ENCODE measurements around the gene FGF12.

The FGF12 gene

GRCh38 chr3:192170659-192171058, 556.7 kb downstream of the FGF12 start:
- DNase-seq, result no peak

- no peak for DNase-seq
These were observed 557.3 kb downstream of the FGF12 start for GRCh38 chr3:192170031-192170430.

GRCh38 chr3:192169332-192169915, 557.9 kb downstream of the FGF12 start:
- no peak for DNase-seq

- no peak for DNase-seq
These were observed 559.1 kb downstream of the FGF12 start for GRCh38 chr3:192168202-192168601.

GRCh38 chr3:192165552-192165951, 561.8 kb downstream of the FGF12 start:
- DNase-seq, result no peak

GRCh38 chr3:192161661-192162060, 565.7 kb downstream of the FGF12 start:
- no peak for DNase-seq

- DNase-seq, result no peak
These were observed 571.0 kb downstream of the FGF12 start for GRCh38 chr3:192156382-192156781.

GRCh38 chr3:192155194-192155593, 572.1 kb downstream of the FGF12 start:
- no peak for DNase-seq

- DNase-seq, result no peak
These were observed 594.1 kb downstream of the FGF12 start for GRCh38 chr3:192133271-192133670.

GRCh38 chr3:192130534-192131132, 596.7 kb downstream of the FGF12 start:
- no peak for DNase-seq

GRCh38 chr3:192129586-192129985, 597.8 kb downstream of the FGF12 start:
- DNase-seq, result no peak

GRCh38 chr3:192128922-192129321, 598.4 kb downstream of the FGF12 start:
- no peak for DNase-seq

GRCh38 chr3:192128060-192128459, 599.3 kb downstream of the FGF12 start:
- DNase-seq, result no peak

GRCh38 chr3:192122832-192123594, 604.3 kb downstream of the FGF12 start:
- no peak for DNase-seq

- no peak for DNase-seq
These were observed 605.4 kb downstream of the FGF12 start for GRCh38 chr3:192121923-192122322.

GRCh38 chr3:192108820-192109219, 618.5 kb downstream of the FGF12 start:
- DNase-seq, result no peak

- DNase-seq, result no peak
These were observed 620.8 kb downstream of the FGF12 start for GRCh38 chr3:192106543-192106942.

GRCh38 chr3:192092388-192093005, 634.8 kb downstream of the FGF12 start:
- DNase-seq, result no peak

- DNase-seq, result no peak
These were observed 635.5 kb downstream of the FGF12 start for GRCh38 chr3:192091831-192092230.

GRCh38 chr3:192090586-192090985, 636.8 kb downstream of the FGF12 start:
- DNase-seq, result no peak
